Stimulated activated CD8-positive, alpha-beta memory T cell treated with anti-CD3 and anti-CD28 coated beads, Interleukin-2, amount 100 ng/mL, for 1 hour (primary cell): ENCODE measurements around the gene SYNDIG1.

Experiments used
- DNase-seq, 2 donors: peaks; one replicate each; pipeline ENCODE4 v3.0.0-alpha.2; 2020; ENCODE audit warnings: low read depth in 2 of 2

Gene SYNDIG1

DNA sequence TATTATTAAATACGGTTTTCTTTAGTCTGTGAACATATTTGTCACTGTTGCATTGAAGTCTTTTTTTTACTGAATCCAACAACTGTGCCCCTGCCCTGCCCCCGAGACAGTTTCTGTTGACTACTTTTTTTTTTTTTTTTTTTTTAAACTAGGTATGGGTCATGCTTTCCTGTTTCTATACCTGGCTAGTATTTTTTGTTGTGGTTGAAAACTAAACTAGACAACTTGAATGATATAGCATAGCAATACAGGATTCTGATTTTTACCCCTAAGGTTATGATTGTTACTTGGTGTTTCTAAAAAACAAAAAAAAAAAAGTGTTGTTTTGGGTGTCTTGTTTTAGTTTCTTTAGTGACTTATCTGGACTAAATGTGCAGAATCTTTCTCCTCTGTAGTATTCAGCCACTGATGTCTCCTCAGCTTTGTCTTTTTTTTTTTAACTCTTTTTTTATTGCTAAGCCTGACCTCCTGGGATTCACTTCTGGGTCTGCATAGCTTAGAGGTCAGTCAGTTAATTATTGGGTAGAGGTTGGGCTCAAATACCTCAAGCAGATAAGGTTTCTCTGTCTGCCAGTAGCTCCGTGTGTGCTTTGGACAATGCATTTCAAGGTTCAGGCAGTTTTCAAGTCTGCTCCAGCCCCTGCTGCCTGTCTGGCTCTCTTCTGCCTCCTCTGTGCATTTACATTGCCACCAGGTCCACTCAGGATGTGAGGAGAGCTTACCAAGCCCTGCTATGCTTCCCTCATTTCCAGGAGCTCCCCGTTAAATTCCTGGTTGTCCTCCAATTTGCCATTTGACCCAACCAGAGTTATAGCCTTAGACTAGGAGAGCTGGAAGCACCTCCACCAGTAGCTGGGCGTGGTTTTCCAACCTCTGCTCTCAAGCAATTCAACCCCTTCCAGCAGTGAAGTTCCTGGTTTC is 91.4 kb downstream of the SYNDIG1 start:
- DNase-seq = no peak

DNA sequence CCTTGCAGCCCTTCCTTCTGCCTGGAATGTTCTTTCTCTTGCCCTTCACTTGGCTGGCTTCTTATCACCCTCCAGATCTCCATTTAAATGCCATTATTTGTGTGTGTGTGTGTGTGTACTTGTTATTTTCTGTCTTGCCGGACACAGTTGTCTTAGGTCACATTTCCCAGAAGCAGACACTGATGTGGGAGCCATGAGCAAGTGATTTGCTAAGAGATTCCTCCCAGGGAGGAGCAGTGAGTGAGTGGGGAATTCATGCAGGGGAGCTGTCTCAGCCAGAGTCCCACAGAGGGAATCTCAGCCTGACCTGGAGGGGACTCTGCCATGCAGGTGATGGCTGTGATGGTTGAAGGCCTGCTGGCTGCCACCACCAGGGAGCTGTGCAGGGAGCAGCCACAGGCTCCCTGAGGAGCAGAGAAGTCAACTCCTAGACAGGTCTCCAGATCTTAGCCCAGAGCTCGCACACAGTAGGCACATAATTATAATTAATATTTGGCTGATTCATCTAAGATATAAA is 96.5 kb downstream of the SYNDIG1 start:
- no peak for DNase-seq

DNA sequence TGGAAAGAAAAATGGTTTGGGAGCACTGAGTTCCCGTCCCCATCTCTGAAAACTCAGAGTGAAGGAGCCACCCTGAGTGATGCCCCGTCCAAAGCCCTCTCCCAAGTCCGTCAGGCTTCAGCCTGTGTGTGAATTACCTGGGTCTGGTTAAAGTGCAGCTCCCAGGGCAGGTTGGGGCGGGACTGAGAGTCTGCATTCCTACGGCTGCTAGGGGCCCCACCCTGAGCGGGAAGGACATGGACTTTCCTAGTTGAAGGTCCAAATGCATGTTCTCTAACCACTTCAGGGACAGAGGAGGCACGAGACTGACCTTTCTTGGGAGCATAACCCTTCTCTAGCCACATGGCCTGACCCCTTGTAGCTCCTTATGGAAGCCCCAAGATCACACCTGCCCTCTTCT is 97.2 kb downstream of the SYNDIG1 start:
- DNase-seq = no peak

DNA sequence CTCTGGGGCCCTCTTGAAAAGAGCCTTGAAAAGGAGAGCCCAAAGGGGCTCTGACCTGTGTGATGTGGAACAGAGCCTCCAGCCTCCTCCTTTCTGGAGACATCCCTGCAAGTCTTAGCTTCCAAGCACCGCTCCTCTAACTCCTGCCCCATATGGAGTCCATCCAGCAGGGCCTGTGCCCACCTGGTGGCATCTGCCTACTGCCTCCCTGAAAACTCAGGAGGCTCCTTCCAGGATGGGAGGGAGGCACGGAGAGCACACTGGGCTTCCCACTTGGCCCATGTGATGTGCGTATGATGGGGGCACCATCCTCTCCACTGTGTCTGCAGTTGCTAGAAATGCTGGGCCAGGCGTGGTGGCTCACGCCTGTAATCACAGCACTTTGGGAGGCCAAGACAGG is 98.1 kb downstream of the SYNDIG1 start:
- DNase-seq = no peak

DNA sequence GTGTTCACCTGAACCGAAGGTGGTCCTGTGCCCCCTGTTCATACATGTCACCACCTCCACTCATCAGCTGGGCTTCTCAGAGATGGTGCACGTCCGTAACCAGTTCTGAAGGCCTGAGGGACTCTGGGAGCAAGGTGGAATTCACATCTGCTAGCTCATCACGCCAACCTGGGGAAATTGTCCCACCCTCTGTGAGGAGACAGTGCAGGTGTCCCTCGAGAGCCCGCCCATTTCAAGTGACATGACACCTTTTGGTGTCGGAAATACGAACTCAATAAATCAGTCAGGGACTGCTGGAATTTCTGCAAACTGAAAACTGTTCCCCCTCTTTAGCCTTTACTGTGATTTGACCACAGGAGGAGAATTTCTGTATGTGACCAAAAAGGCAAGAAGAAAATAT is 99.4 kb downstream of the SYNDIG1 start:
- DNase-seq = no peak

DNA sequence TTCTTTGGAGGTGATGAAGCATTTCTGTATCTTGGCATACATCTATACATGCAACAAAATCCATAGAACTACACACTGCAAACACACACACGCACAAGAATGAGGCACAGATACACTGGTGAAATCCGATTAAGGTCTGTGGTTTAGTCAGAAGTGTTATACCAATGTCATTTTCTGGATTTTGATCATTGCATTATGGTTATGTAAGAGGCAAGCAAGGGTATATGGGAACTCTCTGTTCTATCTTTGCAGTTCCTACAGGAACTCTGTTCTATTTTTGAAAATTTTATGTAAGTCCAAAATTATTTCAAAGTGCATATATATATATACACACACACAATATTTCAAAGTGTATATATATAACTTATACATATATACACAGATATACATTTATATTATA is 101.7 kb downstream of the SYNDIG1 start:
- DNase-seq = no peak

DNA sequence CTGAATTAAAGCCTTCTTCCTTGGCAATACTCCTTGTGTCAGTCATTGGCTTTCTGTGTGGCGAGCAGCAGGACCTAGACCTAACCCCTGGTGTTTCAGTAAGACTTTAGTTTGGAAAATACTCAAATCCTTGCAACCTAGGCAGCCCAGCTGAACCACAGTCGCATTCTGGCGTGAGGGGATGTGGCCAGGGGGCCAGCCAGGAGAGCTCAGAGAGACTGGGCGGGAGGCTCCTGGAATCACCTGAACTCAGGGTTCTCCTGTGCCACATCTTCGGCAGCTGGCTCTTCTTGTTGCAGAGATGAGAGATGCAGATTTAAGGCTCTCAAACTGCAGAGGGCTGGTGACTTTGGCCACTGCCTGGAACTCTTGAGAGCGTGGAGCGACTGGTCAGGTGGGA is 102.7 kb downstream of the SYNDIG1 start:
- no peak for DNase-seq

DNA sequence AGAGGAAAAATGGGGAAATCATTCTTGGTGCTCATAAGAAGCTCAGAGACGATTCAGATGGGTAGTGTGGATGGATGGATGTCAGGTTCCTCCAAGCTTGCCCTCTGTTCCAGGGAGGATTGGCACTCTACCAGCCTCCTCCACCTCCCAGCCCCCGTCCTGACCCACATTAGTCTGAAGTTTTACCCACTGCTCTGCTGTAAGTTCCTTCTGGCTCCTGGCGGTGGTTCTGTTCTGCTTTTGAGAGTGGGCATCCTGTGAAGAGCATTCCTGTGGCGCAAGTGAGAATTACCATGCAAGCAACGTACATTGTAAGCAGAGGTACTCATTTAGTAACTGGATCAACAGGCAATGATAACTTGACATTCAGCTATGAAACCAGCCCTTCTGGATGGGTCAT is 103.4 kb downstream of the SYNDIG1 start:
- DNase-seq = no peak

DNA sequence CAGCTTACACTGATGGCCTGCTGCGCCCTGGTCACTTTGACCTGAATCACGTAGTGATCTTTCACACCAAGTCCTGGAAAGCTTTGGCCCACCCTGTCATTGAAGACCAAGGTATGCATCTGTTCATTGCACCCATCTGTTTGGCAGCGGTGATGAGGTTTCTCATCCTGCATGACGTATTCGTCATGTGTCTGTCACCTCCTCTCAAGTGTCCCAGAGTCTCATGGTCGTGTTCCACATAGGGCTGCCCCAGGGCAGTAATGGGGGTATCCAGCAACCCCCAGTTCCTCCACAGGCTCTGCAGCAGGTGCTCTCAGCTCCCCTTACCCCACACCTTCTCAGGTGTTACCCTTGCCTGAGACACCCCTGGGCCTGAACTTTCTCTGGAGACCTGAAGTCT is 104.1 kb downstream of the SYNDIG1 start:
- DNase-seq = no peak

DNA sequence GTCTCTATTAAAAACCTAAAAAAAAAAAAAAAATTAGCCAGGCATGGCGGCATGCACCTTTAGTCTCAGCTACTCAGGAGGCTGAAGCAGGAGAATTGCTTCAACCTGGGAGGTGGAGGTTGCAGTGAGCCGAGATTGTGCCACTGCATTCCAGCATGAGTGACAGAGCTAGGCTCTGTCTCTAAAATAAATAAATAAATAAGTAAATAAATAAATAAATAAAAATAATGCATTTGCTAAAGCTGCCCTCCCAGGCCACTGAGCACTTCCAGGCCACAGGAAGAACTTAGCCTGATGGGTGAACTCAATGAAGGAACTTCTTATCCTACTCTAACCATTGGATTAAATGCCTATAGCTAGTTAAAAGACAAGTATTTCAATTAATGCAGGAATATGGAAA is 104.9 kb downstream of the SYNDIG1 start:
- no peak for DNase-seq

DNA sequence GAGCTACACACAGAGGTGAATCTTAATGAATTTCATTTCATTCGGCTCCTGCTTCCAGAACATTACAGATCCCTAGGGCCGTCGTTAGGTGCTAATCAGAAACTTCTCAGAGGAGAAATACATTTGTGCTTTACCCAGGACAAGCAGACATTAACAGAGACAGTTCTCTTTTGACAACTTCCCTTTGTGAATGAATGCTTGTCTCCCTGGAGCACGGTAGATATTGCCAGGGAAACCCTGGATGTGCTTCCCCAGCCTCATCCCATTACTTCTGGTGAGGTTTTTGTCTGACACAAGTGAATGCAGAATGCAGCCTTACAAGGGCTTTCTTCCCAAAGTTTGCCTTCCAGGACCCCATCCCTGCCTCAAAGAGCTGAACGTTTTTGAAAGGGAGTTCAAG is 105.4 kb downstream of the SYNDIG1 start:
- DNase-seq = no peak

DNA sequence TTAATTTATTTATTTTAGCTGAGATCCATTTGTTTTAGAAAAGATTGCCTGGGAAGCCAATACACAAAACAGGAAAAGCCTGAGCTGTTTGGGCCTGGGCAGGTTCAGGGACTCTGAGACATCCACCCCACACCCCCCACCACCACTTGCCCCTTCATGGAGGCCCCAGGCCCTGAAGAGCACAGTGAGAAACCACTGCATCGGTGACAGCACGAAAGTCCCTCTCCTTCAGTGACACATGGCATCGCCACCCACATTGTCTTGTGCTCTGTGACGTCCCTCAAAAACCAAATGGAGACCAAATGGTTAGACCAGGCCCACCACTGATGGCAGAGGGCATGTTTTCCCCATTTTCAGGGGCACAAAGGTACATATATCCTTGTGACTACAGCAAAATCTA is 106.4 kb downstream of the SYNDIG1 start:
- DNase-seq = no peak

DNA sequence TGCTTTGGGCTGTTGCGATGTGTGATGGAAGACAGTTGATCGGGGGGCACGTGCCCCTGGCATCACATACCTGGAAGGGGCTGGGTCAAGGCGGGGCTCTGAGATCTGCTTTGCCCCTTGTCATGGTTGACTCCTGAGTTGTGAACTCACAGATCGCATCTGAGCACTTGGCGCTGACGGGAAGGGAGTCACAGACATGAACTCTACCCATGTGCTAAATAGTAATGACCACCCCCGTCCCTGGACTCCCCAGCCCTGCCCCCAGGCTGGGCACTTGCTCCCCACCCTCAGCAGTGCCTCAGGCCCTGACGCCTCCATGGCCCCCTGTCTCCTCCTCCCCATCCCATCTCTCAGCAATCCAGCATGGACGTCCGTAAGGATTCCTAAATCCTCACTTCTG is 107.0 kb downstream of the SYNDIG1 start:
- DNase-seq = no peak

DNA sequence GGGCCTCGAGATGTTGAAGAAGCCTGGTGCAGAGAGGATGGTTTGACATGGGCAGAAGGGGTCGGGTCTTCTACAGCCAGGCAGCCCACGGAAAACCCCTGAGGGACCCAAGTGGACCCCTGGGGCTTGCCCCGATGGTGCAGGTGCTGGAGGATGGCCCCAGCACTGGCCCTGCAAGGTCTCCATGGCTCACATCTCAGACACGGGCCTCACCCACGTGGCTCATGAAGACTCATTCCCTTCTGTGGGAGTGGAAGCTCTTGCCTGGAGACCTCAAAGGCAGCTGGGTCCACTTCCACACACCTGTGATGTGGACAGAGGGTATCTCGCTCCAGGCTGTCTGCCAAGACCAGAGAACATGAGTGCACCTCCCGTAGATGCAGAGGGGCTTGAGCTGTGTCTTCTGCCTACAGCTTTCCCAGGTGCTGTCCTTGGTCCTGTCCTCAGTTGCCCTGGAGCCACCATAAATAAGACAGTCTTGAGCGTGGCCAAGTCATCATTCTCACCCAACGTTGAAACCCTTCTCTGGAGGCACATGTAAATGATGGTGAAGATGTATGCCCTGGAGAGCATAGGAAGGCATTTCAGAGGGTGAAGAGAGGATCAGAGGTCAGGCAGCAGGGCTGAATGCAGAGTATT is 108.0 kb downstream of the SYNDIG1 start:
- no peak for DNase-seq

DNA sequence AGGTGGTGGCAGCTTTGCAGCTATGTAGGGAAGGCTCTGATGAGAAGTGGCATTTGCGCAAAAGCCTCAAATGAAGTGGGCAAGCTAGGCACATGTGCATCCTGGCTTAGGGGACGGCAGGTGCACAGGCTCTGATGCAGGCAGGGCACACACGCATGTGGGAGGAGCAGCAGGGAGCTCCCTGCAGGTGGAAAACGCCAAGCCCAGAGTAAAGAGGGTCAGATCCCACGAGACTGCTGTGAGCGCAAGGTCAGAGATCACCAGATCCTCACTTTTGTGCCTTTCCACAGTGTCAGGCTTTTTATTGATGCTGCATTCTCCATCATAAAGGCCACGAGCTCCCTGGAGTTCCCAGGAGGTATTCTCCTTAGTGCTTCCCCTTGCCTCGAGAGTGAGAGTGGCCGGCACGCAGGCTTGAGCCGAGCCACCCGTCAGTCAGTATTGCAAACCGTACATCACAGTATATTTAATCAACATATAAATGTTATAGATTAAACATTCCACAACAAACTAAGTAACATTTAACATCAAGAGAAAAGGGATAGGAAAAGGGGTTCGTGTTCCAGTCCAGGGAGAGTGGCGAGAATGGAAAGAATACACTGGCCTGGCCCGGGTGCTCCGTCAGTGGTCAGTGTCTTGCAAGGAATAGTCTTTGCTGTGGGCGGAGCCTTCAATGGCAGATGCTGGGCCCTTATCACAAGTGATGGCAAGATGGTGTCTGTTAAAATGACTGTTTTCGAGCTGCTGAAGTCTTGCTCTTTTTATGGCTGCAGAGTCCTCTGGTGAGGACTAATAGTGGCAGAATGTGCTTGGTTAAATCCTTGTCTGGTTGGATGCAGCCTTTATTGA is 109.4 kb downstream of the SYNDIG1 start:
- no peak for DNase-seq

DNA sequence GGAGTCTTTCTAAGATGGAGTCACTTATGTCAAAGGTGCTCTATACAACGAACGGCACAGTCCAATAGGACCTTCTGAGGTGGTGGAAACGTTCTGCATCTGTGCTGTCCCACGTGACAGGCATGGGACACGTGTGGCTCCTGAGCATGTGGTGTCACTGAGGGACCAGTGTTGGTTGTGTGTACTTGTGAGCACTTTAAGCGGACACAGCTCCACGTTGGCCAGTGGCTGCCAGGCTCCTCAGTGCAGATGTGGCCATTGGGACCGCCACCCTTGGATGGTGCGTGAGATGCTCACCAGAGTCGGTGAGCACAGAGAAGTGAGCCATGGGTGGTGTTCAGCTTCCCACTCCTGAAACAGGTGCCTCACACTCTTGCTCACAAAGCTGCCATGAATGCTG is 110.0 kb downstream of the SYNDIG1 start:
- no peak for DNase-seq

DNA sequence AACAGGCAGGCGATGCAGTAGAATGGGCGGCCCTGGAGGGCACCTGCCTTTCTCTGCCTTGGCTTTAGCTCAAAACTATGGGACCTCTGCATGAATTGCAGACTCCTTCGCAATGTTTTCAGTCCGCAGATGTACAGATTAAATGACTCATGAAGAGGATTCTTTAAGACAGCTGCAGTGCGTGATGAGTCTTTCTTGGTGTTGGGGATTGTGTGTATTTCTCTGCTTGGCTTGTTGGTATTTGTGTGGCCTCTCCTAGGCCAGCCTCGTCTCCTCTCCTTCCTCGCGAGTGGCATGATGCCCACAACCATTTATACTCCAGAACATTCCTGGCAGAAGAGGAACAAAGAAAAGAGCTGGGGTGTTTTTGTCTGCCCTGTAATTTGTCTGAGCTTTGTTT is 110.6 kb downstream of the SYNDIG1 start:
- no peak for DNase-seq

DNA sequence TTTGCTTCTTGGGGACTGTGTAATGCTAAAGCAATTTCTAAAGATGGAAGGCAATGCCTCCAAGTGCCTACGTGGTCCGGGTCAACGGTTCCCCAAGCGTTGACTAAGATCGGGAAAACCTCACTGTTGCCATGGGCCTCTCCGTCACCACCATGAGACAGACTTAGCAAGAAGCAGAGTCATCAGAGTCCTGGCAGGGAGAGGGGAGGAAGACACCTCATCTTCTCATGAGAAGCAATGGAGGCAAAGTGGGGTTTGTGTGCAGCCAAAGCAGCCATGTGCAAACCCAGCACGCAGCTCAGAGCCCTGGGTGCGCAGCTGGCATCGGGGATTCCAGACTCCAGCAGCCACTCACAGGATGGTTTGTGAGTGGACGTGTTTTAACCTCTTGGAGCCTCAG is 111.4 kb downstream of the SYNDIG1 start:
- no peak for DNase-seq

DNA sequence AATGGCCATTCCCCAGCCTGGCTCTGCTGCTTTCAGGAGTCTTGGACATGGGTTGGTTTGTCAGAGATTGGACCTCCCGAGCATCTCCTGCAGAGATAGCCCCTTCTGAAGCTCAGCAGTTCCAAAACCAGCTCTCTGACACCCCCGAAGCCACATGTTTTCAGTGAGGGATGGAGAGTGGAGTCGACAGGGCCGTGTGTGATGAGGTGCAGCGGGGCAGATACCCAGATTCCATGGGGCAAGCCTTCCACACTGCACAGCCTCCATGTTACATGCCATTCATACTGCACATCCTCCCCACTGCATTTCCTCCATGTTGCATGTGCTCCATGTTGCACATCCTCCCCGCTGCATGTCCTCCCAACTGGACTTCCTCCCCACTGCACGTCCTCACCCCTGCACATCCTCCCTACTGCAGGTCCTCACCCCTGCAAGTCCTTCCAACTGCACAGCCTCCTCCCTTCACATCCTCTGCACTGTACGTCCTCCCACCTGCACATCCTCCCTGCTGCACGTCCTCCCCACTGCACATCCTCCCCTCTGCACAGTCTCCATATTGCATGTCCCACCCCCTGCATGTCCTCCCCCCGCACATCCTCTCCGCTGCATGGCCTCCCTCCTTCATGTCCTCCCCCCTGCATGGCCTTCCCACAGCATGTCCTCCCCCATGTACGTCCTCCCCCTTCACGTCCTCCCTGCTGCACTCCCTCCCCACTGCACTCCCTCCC is 112.2 kb downstream of the SYNDIG1 start:
- DNase-seq = no peak

DNA sequence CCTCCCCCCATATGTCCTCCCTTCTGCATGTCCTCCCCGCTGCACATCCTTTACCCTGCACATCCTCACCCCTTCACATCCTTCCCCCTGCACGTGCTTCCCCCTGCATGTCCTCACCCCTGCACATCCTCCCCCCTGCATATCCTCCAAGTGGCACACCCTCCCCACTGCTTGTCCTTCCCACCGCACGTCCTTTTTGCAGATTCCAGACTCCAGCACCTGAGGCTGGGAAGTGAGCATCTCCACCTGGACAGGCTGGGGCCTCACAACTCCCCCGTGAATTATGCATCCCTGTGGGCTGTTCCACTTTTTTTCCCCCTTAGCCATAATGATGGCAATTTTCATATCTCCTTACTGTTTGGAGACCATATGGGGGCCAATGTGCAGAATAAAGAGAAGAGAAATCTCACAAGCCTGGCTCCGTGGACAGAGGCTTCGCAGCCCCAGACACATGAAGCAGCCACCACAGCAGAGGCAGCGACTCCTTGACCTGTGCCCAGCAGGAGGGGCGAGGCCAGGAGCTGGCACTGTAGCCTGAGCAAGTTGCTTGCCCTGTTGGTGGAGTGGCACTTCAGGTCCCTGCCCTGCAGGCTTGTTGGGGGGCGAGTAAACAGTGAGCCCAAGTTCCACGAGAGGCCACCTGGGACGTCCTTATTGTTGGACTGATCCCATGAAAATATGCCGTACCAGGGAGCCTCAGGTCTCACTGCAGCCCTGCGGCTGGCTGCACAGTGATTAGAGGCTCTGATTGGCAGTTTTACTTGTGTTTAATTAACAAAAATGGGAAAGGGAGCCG is 113.1 kb downstream of the SYNDIG1 start:
- no peak for DNase-seq
